Measurements from ENCODE around the gene PRKCQ. TPM values are rescaled to one million over a fixed set of nuclear protein-coding genes. Genes with fewer than 3 reads are reported as not detected.
A peak's percentile ranks its signal among the peaks of the same experiment; 100 is the strongest.

Gene PRKCQ
- total RNA-seq, 1 donor from 2014 or later: 0.94 TPM

GRCh38 chr10:6578251-6578771 lies 1.8 kb downstream of the PRKCQ start:
- no peak for ATAC-seq
- intact Hi-C loops (cut with DNase I): no loop called here
- DNase-seq (ENCODE audit: low spot score): no peak

GRCh38 chr10:6576326-6576725 lies 3.8 kb downstream of the PRKCQ start:
- ATAC-seq (no peak), DNase-seq (ENCODE audit: low spot score) (no peak)
- intact Hi-C loops (cut with DNase I): no loop called here

- intact Hi-C loops (cut with DNase I): no loop called here
These were observed 5.4 kb downstream of the PRKCQ start for GRCh38 chr10:6574664-6575176.

GRCh38 chr10:6570893-6571292 lies 9.2 kb downstream of the PRKCQ start:
- intact Hi-C loops (cut with DNase I): no loop called here
- DNase-seq (ENCODE audit: low spot score) (no peak), ATAC-seq (no peak)

More at GRCh38 chr10:6574664-6575176, 5.4 kb downstream of the PRKCQ start:
- DNase-seq (ENCODE audit: low spot score): no peak
- no peak for ATAC-seq

- DNase-seq (ENCODE audit: low spot score) (no peak), ATAC-seq (no peak)
- intact Hi-C loops (cut with DNase I): no loop called here
These were observed 10.8 kb downstream of the PRKCQ start for GRCh38 chr10:6569259-6569658.

GRCh38 chr10:6567884-6568283 lies 12.2 kb downstream of the PRKCQ start:
- no peak for ATAC-seq
- DNase-seq (ENCODE audit: low spot score): no peak
- intact Hi-C loops (cut with DNase I): no loop called here

GRCh38 chr10:6567203-6567703 lies 12.8 kb downstream of the PRKCQ start:
- intact Hi-C loops (cut with DNase I): no loop called here
- no peak for ATAC-seq
- DNase-seq (ENCODE audit: low spot score): no peak

- intact Hi-C loops (cut with DNase I): no loop called here
- ATAC-seq (no peak), DNase-seq (ENCODE audit: low spot score) (no peak)
These were observed 14.5 kb downstream of the PRKCQ start for GRCh38 chr10:6565588-6565987.

- intact Hi-C loops (cut with DNase I): no loop called here
- DNase-seq (ENCODE audit: low spot score): no peak
- ATAC-seq: no peak
These were observed 15.7 kb downstream of the PRKCQ start for GRCh38 chr10:6564367-6564766.

- intact Hi-C loops (cut with DNase I): no loop called here
These were observed 16.3 kb downstream of the PRKCQ start for GRCh38 chr10:6563731-6564130.

GRCh38 chr10:6563075-6563474 lies 17.0 kb downstream of the PRKCQ start:
- intact Hi-C loops (cut with DNase I): no loop called here
- DNase-seq (ENCODE audit: low spot score): no peak
- no peak for ATAC-seq

More at GRCh38 chr10:6563731-6564130, 16.3 kb downstream of the PRKCQ start:
- ATAC-seq (no peak), DNase-seq (ENCODE audit: low spot score) (no peak)

GRCh38 chr10:6562221-6562620 lies 17.9 kb downstream of the PRKCQ start:
- intact Hi-C loops (cut with DNase I): no loop called here
- DNase-seq (ENCODE audit: low spot score) (no peak), ATAC-seq (no peak)

GRCh38 chr10:6561552-6561951 lies 18.5 kb downstream of the PRKCQ start:
- no peak for ATAC-seq
- DNase-seq (ENCODE audit: low spot score): no peak
- intact Hi-C loops (cut with DNase I): no loop called here

- DNase-seq (ENCODE audit: low spot score): no peak
- intact Hi-C loops (cut with DNase I): no loop called here
- no peak for ATAC-seq
These were observed 21.2 kb downstream of the PRKCQ start for GRCh38 chr10:6558759-6559461.

GRCh38 chr10:6558272-6558671 lies 21.8 kb downstream of the PRKCQ start:
- intact Hi-C loops (cut with DNase I): no loop called here
- DNase-seq (ENCODE audit: low spot score) (no peak), ATAC-seq (no peak)

GRCh38 chr10:6553937-6554336 lies 26.1 kb downstream of the PRKCQ start:
- no peak for ATAC-seq
- intact Hi-C loops (cut with DNase I): no loop called here
- DNase-seq (ENCODE audit: low spot score): no peak

- DNase-seq (ENCODE audit: low spot score) (no peak), ATAC-seq (no peak)
- intact Hi-C loops (cut with DNase I): no loop called here
These were observed 36.6 kb downstream of the PRKCQ start for GRCh38 chr10:6543431-6544005.

GRCh38 chr10:6542999-6543430 lies 37.1 kb downstream of the PRKCQ start:
- ATAC-seq: no peak
- intact Hi-C loops (cut with DNase I): no loop called here
- no peak for DNase-seq (ENCODE audit: low spot score)

GRCh38 chr10:6539833-6540232 lies 40.2 kb downstream of the PRKCQ start:
- DNase-seq (ENCODE audit: low spot score) (no peak), ATAC-seq (no peak)
- intact Hi-C loops (cut with DNase I): no loop called here

GRCh38 chr10:6537770-6538169 lies 42.3 kb downstream of the PRKCQ start:
- ATAC-seq (peak; percentile 22), DNase-seq (ENCODE audit: low spot score) (no peak)
- intact Hi-C loops (cut with DNase I): no loop called here
